HG03045 (cell line): ENCODE measurements around the gene WDR38.
"Not testable (repeated sequence)": the region's sequence is repeated elsewhere in the genome, so short reads cannot be mapped to it uniquely, and the experiment has no call there.

Experiments
- ATAC-seq: cut with Tn5 transposase; IDR thresholded peaks from one replicate; pipeline ENCODE4 v1.9.1; 2021; ENCODE audit warnings: mild to moderate bottlenecking, moderate library complexity; ENCODE audit not compliant: unreplicated experiment

Gene WDR38

GRCh38 chr9:124831642-124832364 lies 21.5 kb upstream of the WDR38 start:
- no peak for ATAC-seq

GRCh38 chr9:124834591-124834990 lies 18.7 kb upstream of the WDR38 start:
- no peak for ATAC-seq

- no peak for ATAC-seq
Observed at GRCh38 chr9:124835026-124835557, 18.2 kb upstream of the WDR38 start.

- not testable (repeated sequence) for ATAC-seq
Observed at GRCh38 chr9:124838132-124838531, 15.1 kb upstream of the WDR38 start.

GRCh38 chr9:124838567-124839275 lies 14.5 kb upstream of the WDR38 start:
- not testable (repeated sequence) for ATAC-seq

GRCh38 chr9:124839612-124840299 lies 13.5 kb upstream of the WDR38 start:
- ATAC-seq, result no peak

- no peak for ATAC-seq
Observed at GRCh38 chr9:124840300-124840833, 12.9 kb upstream of the WDR38 start.

- ATAC-seq, result no peak
Observed at GRCh38 chr9:124841075-124841821, 12.0 kb upstream of the WDR38 start.

- ATAC-seq, result no peak
Observed at GRCh38 chr9:124843456-124844034, 9.7 kb upstream of the WDR38 start.

- no peak for ATAC-seq
Observed at GRCh38 chr9:124844291-124844690, 9.0 kb upstream of the WDR38 start.

- not testable (repeated sequence) for ATAC-seq
Observed at GRCh38 chr9:124846467-124846866, 6.8 kb upstream of the WDR38 start.

GRCh38 chr9:124846969-124847368 lies 6.3 kb upstream of the WDR38 start:
- ATAC-seq, result no peak

GRCh38 chr9:124849801-124850200 lies 3.5 kb upstream of the WDR38 start:
- ATAC-seq, result no peak

- no peak for ATAC-seq
Observed at GRCh38 chr9:124852121-124852828, 985 bp upstream of the WDR38 start.

GRCh38 chr9:124853605-124854143 lies 414 bp downstream of the WDR38 start:
- no peak for ATAC-seq

GRCh38 chr9:124854161-124854560 lies 901 bp downstream of the WDR38 start:
- no peak for ATAC-seq

- no peak for ATAC-seq
Observed at GRCh38 chr9:124854822-124855221, 1.6 kb downstream of the WDR38 start.

GRCh38 chr9:124855566-124855943 lies 2.3 kb downstream of the WDR38 start:
- ATAC-seq, result no peak
